Common myeloid progenitor, CD34-positive (primary cell): Measurements from ENCODE around the gene LEFTY2.
"Not testable (repeated sequence)": the region's sequence is repeated elsewhere in the genome, so short reads cannot be mapped to it uniquely, and the experiment has no call there.

Experiments
- CTCF ChIA-PET: fragments of 350-600 bp; sonication (Branson Sonifier 250); formaldehyde crosslinking; loops from one replicate; lab custom pipeline; 2021; ENCODE audit warnings: antibody characterized with exemption; lab: Charles Lee
- POLR2A ChIA-PET: fragments of 350-600 bp; sonication (Branson Sonifier 250); formaldehyde crosslinking; loops from one replicate; lab custom pipeline; 2021; ENCODE audit warnings: antibody characterized with exemption; lab: Charles Lee
- DNase-seq, 3 donors: peaks; one replicate each; pipeline versions ENCODE4 v3.0.0 to v3.0.0-alpha.2; 2013
- H3K27ac ChIP-seq, 2 experiments: 1 replicate in 1 of 2; 2 replicates in 1 of 2; pipeline ENCODE4 v1.7.0; 2013; ENCODE audit warnings: inconsistent platforms in 2 of 2, low read length in 2 of 2, mild to moderate bottlenecking in 2 of 2, low read depth in 1 of 2, moderate library complexity in 1 of 2; ENCODE audit not compliant: severe bottlenecking in 2 of 2, insufficient read depth in 1 of 2, poor library complexity in 1 of 2
- H3K27me3 ChIP-seq, 5 experiments: replicated peaks in 2 of 5; 1 replicate in 3 of 5; 2 replicates in 2 of 5; pipeline versions ENCODE4 v1.6.1 to v1.7.0; 2013; ENCODE audit warnings: low read length in 4 of 5, mild to moderate bottlenecking in 2 of 5, moderate library complexity in 2 of 5, inconsistent platforms in 1 of 5; ENCODE audit not compliant: insufficient read depth in 5 of 5, control insufficient read depth in 4 of 5
- H3K36me3 ChIP-seq, 4 experiments: 1 replicate in 2 of 4; 2 replicates in 2 of 4; pipeline versions ENCODE4 v1.6.1 to v1.7.0; 2013; ENCODE audit warnings: low read length in 3 of 4, control low read depth in 1 of 4, mild to moderate bottlenecking in 1 of 4; ENCODE audit not compliant: control insufficient read depth in 4 of 4, insufficient read depth in 4 of 4
- H3K4me1 ChIP-seq, 4 experiments: 1 replicate in 3 of 4; 2 replicates in 1 of 4; pipeline versions ENCODE4 v1.6.1 to v1.7.1; 2013; ENCODE audit warnings: low read length in 3 of 4, mild to moderate bottlenecking in 3 of 4, control low read depth in 1 of 4, inconsistent platforms in 1 of 4, moderate library complexity in 1 of 4; ENCODE audit not compliant: control insufficient read depth in 4 of 4, insufficient read depth in 4 of 4; ENCODE audit errors: control extremely low read depth in 1 of 4
- H3K4me3 ChIP-seq, 7 experiments: 1 replicate in 4 of 7; 2 replicates in 3 of 7; pipeline versions ENCODE4 v1.5.1 to v1.7.0; 2013; ENCODE audit warnings: mild to moderate bottlenecking in 7 of 7, low read length in 6 of 7, moderate library complexity in 6 of 7, inconsistent platforms in 2 of 7, low read depth in 2 of 7, control low read depth in 1 of 7; ENCODE audit not compliant: insufficient read depth in 4 of 7, control insufficient read depth in 1 of 7; ENCODE audit errors: extremely low read depth in 1 of 7
- H3K9me3 ChIP-seq, 5 experiments: 1 replicate in 4 of 5; 2 replicates in 1 of 5; pipeline versions ENCODE4 v1.6.1 to v1.7.1; 2013; ENCODE audit warnings: low read length in 4 of 5, mild to moderate bottlenecking in 2 of 5, inconsistent platforms in 1 of 5, low read depth in 1 of 5, moderate library complexity in 1 of 5; ENCODE audit not compliant: control insufficient read depth in 4 of 5, insufficient read depth in 2 of 5; ENCODE audit errors: control extremely low read depth in 1 of 5
- WGBS: methylation state at CpG from one replicate; pipeline ENCODE4 v1.1.5; 2013; ENCODE audit not compliant: insufficient coverage; 5-methylcytosine and 5-hydroxymethylcytosine counted together

The LEFTY2 gene

DNA sequence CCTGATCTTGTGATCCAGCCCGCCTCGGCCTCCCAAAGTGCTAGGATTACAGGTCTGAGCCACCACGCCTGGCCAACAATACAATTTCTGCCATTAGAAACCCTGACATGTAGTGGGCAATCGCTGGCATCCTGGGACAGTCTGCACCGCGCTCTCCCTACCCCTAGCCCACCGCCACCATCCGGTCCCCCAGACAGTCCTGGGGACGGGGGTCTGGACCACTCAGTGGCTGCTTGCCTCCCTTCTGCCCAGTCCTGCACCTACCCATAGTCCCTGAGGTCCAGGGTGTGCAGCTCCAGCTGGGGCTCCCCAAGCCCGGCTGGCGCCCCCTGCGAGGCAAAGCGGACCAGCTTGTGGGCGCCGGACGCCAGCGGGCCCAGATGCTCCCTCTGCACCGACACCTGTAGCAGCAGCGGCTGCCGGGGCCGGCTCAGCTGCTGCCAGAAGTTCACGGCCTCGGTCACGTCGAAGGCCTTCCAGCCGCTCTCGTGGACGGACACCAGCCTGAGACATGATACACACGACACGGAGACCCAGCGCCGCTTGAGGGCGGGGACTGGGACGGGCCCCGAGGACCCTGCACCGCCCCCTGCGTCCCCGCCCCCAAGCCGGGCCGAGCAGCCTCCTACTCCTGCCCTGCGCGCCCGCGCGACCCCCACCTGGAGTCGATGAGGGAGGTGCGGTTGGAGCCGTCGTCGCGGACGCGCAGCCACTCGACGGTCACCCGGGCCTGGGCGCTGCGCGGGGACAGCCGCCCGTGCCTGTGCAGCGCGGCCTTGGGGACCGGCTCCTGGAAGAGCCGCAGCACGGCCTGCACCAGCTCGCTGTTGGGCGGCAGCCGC lies 1.7 kb downstream of the LEFTY2 start:
- H3K36me3 ChIP-seq, H3K9me3 ChIP-seq, H3K4me1 ChIP-seq, H3K27me3 ChIP-seq, H3K27ac ChIP-seq, DNase-seq, POLR2A ChIA-PET: not testable (repeated sequence)
- CTCF ChIA-PET, result interaction anchor here (1.1 to 3.1 kb wide), 2 partner anchors 22 to 59 kb away, joined by 3 to 16 read pairs; no protein-coding TSS in a partner anchor
- H3K4me3 ChIP-seq, result peak overlapping the region in 2 of 7 experiments; percentile 11 to 45
- 40% methylated on average over 16 of the region's 69 CpGs for WGBS

DNA sequence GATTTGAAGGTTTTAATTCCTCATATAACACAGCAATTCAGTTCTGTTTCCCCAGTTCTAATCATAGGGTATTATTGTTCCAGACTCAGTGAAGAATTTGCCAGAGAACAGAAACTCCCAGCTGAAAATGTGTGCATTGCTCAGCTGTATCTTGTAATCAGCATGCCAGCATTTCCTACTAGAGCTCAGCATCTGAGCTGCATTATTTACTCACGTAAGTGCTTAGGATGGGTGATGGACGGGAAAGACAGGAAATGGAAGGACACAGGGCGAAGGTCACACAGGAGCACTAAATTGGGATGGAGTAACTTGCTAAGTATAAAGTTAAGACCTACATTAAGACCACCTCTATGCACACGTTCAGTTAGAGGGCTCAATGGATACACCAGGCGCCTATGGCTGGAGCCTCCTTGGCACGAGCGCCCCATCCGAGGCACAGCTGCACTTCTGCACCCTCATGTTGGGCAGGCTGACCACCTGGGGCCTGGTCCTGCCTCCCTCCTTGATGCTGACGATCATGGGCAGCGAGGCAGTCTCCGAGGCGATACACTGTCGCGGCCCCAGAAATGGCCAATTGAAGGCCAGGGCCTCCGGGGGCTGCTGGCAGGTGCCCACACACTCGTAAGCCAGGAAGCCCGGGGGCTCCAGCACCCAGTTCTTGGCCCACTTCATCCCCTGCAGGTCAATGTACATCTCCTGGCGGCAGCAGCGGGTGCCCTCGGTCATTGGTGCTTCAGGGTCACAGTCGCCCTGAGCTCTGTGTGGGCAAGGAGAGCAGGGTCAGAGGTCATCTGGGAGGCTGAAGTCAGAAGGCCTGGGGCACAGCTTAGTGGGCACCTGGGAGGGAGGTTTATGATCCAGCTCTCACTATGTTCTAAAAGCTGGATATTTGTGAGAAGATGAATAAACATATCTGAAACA lies 3.7 kb downstream of the LEFTY2 start:
- H3K4me3 ChIP-seq, result no peak overlapping the region
- H3K36me3 ChIP-seq, result no peaks in the 10 kb centered on the region
- no peak for DNase-seq
- H3K27ac ChIP-seq, result no peak overlapping the region
- no peaks in the 10 kb centered on the region for H3K9me3 ChIP-seq
- CTCF ChIA-PET, result interaction anchor here (1.0 to 3.1 kb wide), 5 partner anchors 9 to 166 kb away, joined by 3 to 16 read pairs (median 4); partner anchors contain the start of gene TMEM63A
- POLR2A ChIA-PET, result no interaction called here
- WGBS, result 99% methylated on average over 15 of the region's 21 CpGs
- peaks cover 0 to 3% (median 1%) of the 10 kb centered on the region in 4 experiments for H3K4me1 ChIP-seq
- H3K27me3 ChIP-seq, result no peaks in the 10 kb centered on the region

DNA sequence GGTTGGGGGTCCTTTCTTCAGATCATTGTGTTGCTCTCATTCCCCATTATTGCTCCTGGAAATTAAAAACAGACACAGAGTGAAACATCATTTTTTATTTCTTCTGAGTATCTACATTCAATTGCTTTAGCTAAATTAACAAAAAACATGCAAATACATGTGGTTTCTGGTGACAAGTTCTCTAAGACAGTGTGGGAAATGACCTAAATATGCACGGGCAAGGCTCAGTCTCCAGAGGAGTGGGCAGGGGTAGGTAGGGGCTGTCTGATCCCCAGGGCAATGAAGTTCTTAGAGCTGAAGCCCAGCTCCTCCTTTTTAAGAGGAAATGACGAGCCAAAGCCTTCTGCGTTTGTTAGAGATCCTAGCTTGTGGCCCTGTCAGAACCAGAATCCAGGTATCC lies 4.5 kb downstream of the LEFTY2 start:
- Histone ChIP-seq H3K27ac (no peak overlapping the region), H3K36me3 (no peaks in the 10 kb centered on the region), H3K4me3 (no peak overlapping the region), H3K27me3 (no peaks in the 10 kb centered on the region), H3K9me3 (no peaks in the 10 kb centered on the region), H3K4me1 (peaks cover 0 to 3% (median 1%) of the 10 kb centered on the region in 4 experiments)
- ChIA-PET POLR2A (no interaction called here), CTCF (interaction anchor here (1.2 to 3.1 kb wide), 4 partner anchors 15 to 165 kb away, joined by 3 to 16 read pairs (median 5); partner anchors contain the start of gene TMEM63A)
- DNase-seq, result no peak
- 57% methylated on average over 1 of the region's 3 CpGs for WGBS

- CTCF ChIA-PET, result interaction anchor here (1.2 to 3.1 kb wide), 4 partner anchors 9 to 164 kb away, joined by 3 to 16 read pairs (median 6); no protein-coding TSS in a partner anchor
- WGBS, result 100% methylated on average over 7 of the region's 8 CpGs
- H3K9me3 ChIP-seq, H3K4me3 ChIP-seq, POLR2A ChIA-PET, DNase-seq, H3K27me3 ChIP-seq, H3K27ac ChIP-seq, H3K36me3 ChIP-seq, H3K4me1 ChIP-seq: not testable (repeated sequence)
Measured at GRCh38 chr1:225936086-225936485, 4.9 kb downstream of the LEFTY2 start.

- Histone ChIP-seq H3K4me1 (peaks cover 0 to 3% (median 1%) of the 10 kb centered on the region in 4 experiments), H3K27ac (no peak overlapping the region), H3K4me3 (no peak overlapping the region), H3K9me3 (no peaks in the 10 kb centered on the region), H3K36me3 (no peaks in the 10 kb centered on the region), H3K27me3 (no peaks in the 10 kb centered on the region)
- DNase-seq, result no peak
- WGBS, result 100% methylated on average over 1 of the region's 5 CpGs
- CTCF ChIA-PET, result interaction anchor here (0.9 to 2.6 kb wide), 2 partner anchors 10 to 19 kb away, joined by 5 to 9 read pairs; no protein-coding TSS in a partner anchor
- POLR2A ChIA-PET, result no interaction called here
Measured at GRCh38 chr1:225934711-225935110, 6.3 kb downstream of the LEFTY2 start.

DNA sequence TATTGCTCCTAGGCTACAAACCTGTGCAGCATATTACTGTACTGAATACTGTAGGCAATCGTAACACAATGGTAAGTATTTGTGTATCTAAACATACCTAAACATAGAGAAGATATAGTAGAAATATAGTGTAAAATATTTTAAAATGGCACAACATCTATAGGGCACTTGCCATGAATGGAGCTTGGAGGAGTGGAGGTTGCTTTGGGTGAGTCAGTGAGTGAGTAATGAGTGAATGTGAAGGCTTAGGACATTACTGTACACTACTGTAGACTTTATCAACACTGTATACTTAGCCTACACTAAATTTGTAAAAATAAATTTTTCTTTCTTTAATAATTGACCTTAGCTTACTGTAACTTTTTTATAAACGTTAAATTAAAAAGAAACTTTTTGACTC lies 7.9 kb downstream of the LEFTY2 start:
- peaks cover 0 to 10% (median 7%) of the 10 kb centered on the region in 4 experiments for H3K4me1 ChIP-seq
- no CpG with 5 or more reads among the region's 2 CpGs for WGBS
- ChIA-PET POLR2A (no interaction called here), CTCF (interaction anchor here (0.6 to 0.7 kb wide), 2 partner anchors 73 to 1016 kb away, joined by 3 read pairs; no protein-coding TSS in a partner anchor)
- DNase-seq, result no peak
- no peaks in the 10 kb centered on the region for H3K36me3 ChIP-seq
- no peaks in the 10 kb centered on the region for H3K27me3 ChIP-seq
- no peaks in the 10 kb centered on the region for H3K9me3 ChIP-seq
- H3K4me3 ChIP-seq, result no peak overlapping the region
- no peak overlapping the region for H3K27ac ChIP-seq
